Calu3 (cell line): ENCODE results near the gene PRODH. TPM values are rescaled to one million over a fixed set of nuclear protein-coding genes. Genes with fewer than 3 reads are reported as not detected.
"Not testable (repeated sequence)": the region's sequence is repeated elsewhere in the genome, so short reads cannot be mapped to it uniquely, and the experiment has no call there.

Experiments used
- BruUV-seq: library from RNA; stranded (reverse); fragments of 400-500 nt; replicated peaks from 2 replicates; lab custom pipeline; 2021; lab: Mats Ljungman, UMichigan
- CTCF ChIA-PET: fragments of 300-600 bp; sonication (Branson Sonifier 250); formaldehyde crosslinking; loops from one replicate; lab custom pipeline; 2022; ENCODE audit warnings: antibody characterized with exemption; lab: Charles Lee
- DNase-seq: peaks from one replicate; pipeline ENCODE4 v3.0.0; 2022
- H3K27ac Mint-ChIP-seq: one replicate; pipeline ENCODE4 v1.8.0; 2022; ENCODE audit warnings: mixed read lengths; ENCODE audit not compliant: unreplicated experiment
- H3K27me3 Mint-ChIP-seq: one replicate; pipeline ENCODE4 v1.8.0; 2022; ENCODE audit warnings: mixed read lengths; ENCODE audit not compliant: unreplicated experiment
- H3K36me3 Mint-ChIP-seq: one replicate; pipeline ENCODE4 v1.8.0; 2022; ENCODE audit warnings: mild to moderate bottlenecking, moderate library complexity, mixed read lengths; ENCODE audit not compliant: insufficient read depth, unreplicated experiment
- H3K4me1 Mint-ChIP-seq: one replicate; pipeline ENCODE4 v1.8.0; 2022; ENCODE audit warnings: mild to moderate bottlenecking, low read depth, mixed read lengths; ENCODE audit not compliant: unreplicated experiment
- H3K4me3 Mint-ChIP-seq: one replicate; pipeline ENCODE4 v1.8.0; 2022; ENCODE audit warnings: mild to moderate bottlenecking, low read depth, moderate library complexity, mixed read lengths; ENCODE audit not compliant: unreplicated experiment
- H3K9me3 Mint-ChIP-seq: one replicate; pipeline ENCODE4 v1.8.0; 2022; ENCODE audit warnings: low read depth, mixed read lengths; ENCODE audit not compliant: unreplicated experiment
- intact Hi-C: fragments of 100-400 bp; cut with micrococcal nuclease; formaldehyde crosslinking; loops from one replicate; pipeline ENCODE4 v1.10.0; 2022; ENCODE audit not compliant: unreplicated experiment
- total RNA-seq: library from RNA; stranded (reverse); gene quantifications from 2 replicates; pipeline ENCODE4 v1.2.3, GENCODE V29; 2022
- TF ChIP-seq, protein P1 (sequence below): fragments of 200-600 bp; IDR thresholded peaks from one replicate; pipeline ENCODE4 v1.8.0; 2022; ENCODE audit warnings: antibody characterized with exemption; ENCODE audit not compliant: unreplicated experiment

PRODH gene
- total RNA-seq, 1 experiment from 2014 or later = 1.5 TPM

DNA sequence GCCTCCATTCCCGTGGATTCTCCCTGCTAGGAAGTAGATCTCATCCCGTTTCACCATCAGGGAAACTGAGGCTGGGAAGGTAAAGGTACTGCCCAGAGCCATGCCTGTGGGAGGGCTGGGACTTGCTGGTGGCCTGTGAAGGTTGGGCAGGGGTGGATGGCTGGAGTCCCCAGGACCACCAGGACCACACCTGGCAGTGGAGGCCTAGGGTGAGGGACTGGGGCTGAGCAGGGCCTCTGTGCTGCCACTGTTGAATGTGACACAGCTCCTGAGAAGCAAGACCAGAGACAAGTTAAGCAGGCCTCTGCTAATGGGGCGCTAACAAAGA lies 26.2 kb upstream of the PRODH start:
- intact Hi-C loops = no loop called here
- no peak for DNase-seq
- TF ChIP-seq, protein P1, sequence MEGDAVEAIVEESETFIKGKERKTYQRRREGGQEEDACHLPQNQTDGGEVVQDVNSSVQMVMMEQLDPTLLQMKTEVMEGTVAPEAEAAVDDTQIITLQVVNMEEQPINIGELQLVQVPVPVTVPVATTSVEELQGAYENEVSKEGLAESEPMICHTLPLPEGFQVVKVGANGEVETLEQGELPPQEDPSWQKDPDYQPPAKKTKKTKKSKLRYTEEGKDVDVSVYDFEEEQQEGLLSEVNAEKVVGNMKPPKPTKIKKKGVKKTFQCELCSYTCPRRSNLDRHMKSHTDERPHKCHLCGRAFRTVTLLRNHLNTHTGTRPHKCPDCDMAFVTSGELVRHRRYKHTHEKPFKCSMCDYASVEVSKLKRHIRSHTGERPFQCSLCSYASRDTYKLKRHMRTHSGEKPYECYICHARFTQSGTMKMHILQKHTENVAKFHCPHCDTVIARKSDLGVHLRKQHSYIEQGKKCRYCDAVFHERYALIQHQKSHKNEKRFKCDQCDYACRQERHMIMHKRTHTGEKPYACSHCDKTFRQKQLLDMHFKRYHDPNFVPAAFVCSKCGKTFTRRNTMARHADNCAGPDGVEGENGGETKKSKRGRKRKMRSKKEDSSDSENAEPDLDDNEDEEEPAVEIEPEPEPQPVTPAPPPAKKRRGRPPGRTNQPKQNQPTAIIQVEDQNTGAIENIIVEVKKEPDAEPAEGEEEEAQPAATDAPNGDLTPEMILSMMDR = no peak
- Mint-ChIP-seq H3K4me1 (peaks cover 13% of the 10 kb centered on the region), H3K27ac (no peak overlapping the region), H3K4me3 (no peak overlapping the region), H3K9me3 (no peaks in the 10 kb centered on the region), H3K36me3 (no peaks in the 10 kb centered on the region), H3K27me3 (peaks cover 18% of the 10 kb centered on the region)
- CTCF ChIA-PET = no interaction called here
- no TSS peak for BruUV-seq

DNA sequence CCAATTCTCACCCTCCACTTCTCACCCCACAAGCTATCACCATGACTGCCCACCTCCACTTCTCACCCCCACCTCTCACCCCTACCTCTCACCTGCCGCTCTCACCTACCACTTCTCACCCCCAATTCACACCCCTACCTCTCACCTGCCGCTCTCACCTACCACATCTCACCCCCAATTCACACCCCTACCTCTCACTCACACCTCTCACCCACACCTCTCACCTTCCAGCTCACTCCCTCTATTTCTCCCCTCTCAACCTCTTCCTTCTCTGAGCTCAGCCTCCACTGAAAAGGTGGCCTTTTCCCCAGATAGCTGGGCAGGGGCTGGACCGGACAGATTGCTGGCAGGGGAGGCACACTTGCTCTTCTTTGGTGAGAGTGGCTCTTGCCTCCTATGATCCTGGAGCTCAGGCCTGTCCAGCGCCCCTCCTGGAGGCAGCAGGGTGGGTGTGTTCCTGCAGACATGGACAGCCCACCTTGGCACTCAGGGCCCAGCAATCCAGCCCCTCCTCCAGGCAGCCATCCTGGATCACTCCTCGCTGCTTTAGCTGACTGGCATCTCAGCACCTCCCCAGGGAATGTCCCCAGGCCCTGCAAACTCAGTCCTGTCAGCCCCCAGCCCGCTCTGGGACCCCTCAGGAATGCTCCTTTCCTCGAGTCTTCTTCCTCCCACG lies 25.7 kb upstream of the PRODH start:
- BruUV-seq, DNase-seq, H3K36me3 Mint-ChIP-seq, H3K4me3 Mint-ChIP-seq, intact Hi-C loops, H3K27ac Mint-ChIP-seq, H3K9me3 Mint-ChIP-seq, CTCF ChIA-PET: not testable (repeated sequence)
- H3K4me1 Mint-ChIP-seq = peaks cover 13% of the 10 kb centered on the region
- H3K27me3 Mint-ChIP-seq = peaks cover 18% of the 10 kb centered on the region

DNA sequence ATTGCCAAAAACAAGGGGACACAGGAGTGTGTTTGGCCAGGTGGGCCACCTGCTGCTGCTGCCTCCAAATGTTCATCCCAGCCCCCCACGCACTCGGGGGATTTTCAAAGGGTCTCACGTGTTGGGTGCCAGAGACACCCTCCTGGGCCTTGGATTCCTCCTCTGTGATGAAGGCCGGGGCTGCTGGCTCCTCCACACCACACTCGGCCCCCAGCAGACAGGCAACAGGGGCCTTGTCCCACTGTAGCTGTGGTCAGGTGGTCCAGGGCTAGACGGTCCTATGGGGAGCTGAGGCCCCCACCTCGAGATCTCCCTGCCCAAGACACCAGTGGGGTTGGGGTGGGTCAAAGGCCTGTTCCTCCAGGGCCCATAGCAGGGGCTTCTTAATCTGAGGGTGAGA lies 25.1 kb upstream of the PRODH start:
- H3K27ac Mint-ChIP-seq, DNase-seq, H3K9me3 Mint-ChIP-seq, CTCF ChIA-PET, intact Hi-C loops, H3K36me3 Mint-ChIP-seq, BruUV-seq, H3K4me3 Mint-ChIP-seq: not testable (repeated sequence)
- H3K27me3 Mint-ChIP-seq = peaks cover 18% of the 10 kb centered on the region
- peaks cover 13% of the 10 kb centered on the region for H3K4me1 Mint-ChIP-seq

DNA sequence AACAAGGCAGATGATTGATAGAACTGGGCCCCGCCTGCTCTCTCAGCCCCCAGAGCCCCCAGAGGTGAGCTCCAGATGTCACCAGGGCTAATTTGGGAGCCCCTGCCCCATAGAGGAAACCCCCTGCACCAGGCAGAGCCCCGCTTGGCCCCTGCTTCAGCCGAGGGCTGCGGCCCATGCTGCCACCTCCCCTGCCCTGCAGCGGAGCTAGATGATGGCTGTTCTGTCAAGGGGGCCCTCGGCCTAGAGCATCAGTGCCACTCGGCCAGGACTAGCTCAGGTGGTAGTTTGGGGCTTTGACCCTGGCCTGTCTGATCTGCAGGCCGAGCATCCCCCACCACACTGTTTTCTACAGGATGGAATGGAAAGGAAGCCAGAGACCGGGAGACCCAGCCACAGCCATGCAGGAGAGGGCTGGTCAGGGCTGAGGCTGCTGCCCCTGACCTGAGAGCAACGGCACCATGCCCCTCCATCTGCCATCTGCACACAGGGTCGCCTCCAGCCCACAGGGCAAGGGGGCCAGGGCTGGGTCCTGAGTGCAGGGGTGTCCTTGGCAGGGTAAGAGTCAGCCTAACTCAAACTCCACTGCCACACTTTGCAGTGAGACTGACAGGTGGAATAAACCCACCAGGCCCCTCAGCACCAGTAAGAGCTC lies 24.2 kb upstream of the PRODH start:
- H3K9me3 Mint-ChIP-seq, intact Hi-C loops, H3K27ac Mint-ChIP-seq, BruUV-seq, DNase-seq, CTCF ChIA-PET, H3K36me3 Mint-ChIP-seq, H3K4me3 Mint-ChIP-seq: not testable (repeated sequence)
- Mint-ChIP-seq H3K4me1 (peaks cover 13% of the 10 kb centered on the region), H3K27me3 (peaks cover 18% of the 10 kb centered on the region)

DNA sequence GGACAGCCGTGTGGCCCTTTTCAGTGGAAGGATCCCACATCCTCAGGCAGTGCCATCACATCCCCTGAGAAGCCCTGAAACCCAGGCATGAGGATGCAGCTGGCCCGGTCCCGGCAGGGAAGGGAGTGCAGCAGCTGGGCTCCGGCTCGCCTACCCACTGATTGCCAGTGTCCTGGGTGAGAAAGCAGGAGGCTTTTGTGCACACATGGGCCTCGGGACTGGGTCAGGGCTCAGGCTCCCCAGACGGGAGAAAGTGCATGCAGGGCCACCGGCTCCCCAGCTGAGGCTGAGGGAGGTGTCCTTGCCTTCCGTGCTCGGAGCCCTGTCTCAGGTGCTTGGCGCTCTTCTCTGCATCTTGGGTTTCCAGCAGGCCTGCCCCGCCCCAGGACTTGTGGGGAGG lies 23.6 kb upstream of the PRODH start:
- DNase-seq, BruUV-seq, H3K9me3 Mint-ChIP-seq, intact Hi-C loops, H3K4me3 Mint-ChIP-seq, CTCF ChIA-PET, H3K27ac Mint-ChIP-seq, H3K36me3 Mint-ChIP-seq: not testable (repeated sequence)
- peaks cover 18% of the 10 kb centered on the region for H3K27me3 Mint-ChIP-seq
- peaks cover 13% of the 10 kb centered on the region for H3K4me1 Mint-ChIP-seq

DNA sequence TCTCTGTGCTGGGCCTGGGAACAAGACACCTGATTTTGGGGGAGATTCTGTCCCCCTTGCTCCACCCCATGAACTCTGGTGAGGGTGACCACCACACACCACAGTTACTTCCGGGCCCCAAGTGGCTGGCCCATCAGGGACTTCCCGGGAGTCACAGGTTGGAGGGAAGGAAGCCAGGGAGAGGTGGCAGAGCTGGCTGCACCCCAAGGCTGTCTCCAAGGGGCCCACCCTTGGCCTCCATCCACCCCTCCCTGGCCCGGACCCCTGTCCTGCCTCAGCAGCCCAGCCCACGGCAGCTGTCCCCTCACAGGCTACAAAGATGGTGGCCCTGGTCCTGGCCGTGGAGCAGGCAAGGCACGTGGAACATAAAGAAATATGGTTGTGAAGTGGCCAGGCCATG lies 23.2 kb upstream of the PRODH start:
- intact Hi-C loops, H3K36me3 Mint-ChIP-seq, H3K9me3 Mint-ChIP-seq, DNase-seq, CTCF ChIA-PET, BruUV-seq: not testable (repeated sequence)
- Mint-ChIP-seq H3K27ac (peak overlapping the region; percentile 9), H3K4me3 (peak overlapping the region; percentile 7), H3K4me1 (peaks cover 13% of the 10 kb centered on the region), H3K27me3 (peaks cover 18% of the 10 kb centered on the region)

DNA sequence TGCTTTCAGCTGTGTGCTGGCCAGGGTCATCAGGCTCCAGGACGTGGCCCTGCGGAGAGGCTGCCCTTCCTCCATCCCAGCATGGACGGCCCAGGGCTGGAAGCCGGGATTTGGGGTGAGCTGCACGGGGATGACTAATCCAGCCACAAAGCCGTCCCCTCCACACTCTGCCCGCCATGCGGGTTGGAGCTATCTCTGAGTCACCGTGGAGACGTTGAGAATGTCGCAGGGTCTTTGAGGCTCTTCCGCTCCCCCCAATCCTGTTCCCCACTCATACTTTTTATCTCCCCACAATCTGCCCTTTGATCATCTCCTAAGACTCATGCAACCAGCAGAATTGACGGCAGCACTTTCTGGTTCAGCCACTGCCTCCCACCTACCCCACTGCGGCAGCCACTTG lies 22.6 kb upstream of the PRODH start:
- H3K27ac Mint-ChIP-seq = peak overlapping the region; percentile 9
- intact Hi-C loops = not testable (repeated sequence)

DNA sequence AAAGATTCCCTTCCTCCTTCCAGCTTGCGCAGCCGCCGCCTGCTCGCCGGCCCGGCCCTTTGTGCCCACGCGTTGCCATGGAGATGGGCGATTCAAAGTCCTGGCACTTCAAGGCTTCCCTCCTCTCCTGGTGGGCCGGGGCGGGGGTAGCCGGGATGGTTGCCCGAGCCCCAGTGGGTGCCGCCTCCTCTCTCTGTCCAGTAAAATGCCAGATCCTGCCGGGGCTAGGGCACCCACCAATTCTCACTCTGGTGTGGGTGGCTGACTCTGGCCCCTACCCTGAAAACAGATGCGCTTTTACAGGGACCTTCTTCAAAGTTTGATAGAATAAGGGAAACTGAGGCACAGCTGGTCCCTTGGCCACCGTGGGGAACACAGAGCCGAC lies 22.2 kb upstream of the PRODH start:
- Mint-ChIP-seq H3K4me3 (peak overlapping the region; percentile 7), H3K27me3 (peaks cover 18% of the 10 kb centered on the region), H3K4me1 (peaks cover 13% of the 10 kb centered on the region)
- intact Hi-C loops, H3K36me3 Mint-ChIP-seq, BruUV-seq, CTCF ChIA-PET, H3K27ac Mint-ChIP-seq, H3K9me3 Mint-ChIP-seq: not testable (repeated sequence)
- DNase-seq = peak; percentile 38

More for the DNA sequence above, 22.6 kb upstream of the PRODH start:
- peak; percentile 38 for DNase-seq
- CTCF ChIA-PET, BruUV-seq, H3K9me3 Mint-ChIP-seq, H3K36me3 Mint-ChIP-seq: not testable (repeated sequence)
- Mint-ChIP-seq H3K4me1 (peaks cover 13% of the 10 kb centered on the region), H3K4me3 (peak overlapping the region; percentile 7), H3K27me3 (peaks cover 18% of the 10 kb centered on the region)

DNA sequence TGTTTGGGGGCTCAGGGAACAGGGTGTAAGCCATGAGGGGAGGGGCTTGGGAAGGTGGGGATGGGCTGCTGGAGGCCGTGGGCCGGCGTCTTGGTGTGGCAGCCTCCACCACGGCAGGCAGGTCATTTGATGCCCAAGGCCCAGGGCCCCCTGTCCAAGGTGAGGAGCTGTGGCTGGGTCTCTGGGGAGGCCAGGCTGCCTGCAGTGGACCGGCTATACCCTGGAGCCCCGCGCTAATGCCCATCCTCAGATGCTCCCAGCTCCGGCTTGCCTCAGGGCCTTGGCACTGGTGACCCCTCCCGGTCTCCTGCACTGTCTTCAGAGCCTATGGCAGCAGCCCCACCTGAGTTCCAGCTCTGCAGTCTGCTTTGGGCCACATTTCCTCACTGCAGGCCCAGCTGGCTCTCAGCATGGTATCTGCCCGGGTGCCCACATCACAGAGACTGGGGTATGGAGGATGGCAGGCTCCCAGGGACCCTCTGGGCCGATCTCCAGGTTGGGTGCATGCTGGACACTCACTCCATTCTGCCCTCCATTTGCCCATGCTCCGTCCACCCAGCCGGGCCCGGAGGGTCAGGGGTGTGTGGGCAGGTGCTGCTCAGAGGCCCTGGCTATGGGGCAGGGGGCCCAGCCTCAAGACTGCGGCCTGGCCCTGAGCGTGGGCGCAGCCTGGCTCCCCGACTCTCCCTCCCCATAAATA lies 21.7 kb upstream of the PRODH start:
- H3K36me3 Mint-ChIP-seq, H3K27ac Mint-ChIP-seq, DNase-seq, H3K9me3 Mint-ChIP-seq, intact Hi-C loops, BruUV-seq, CTCF ChIA-PET: not testable (repeated sequence)
- peak overlapping the region; percentile 7 for H3K4me3 Mint-ChIP-seq
- H3K4me1 Mint-ChIP-seq = peaks cover 13% of the 10 kb centered on the region
- peaks cover 18% of the 10 kb centered on the region for H3K27me3 Mint-ChIP-seq
